ENCODE data around the gene KIF5B. TPM values are rescaled to one million over a fixed set of nuclear protein-coding genes. Genes with fewer than 3 reads are reported as not detected.
"Not testable (repeated sequence)": the region's sequence is repeated elsewhere in the genome, so short reads cannot be mapped to it uniquely, and the experiment has no call there.

The KIF5B gene
- total RNA-seq, 2 experiments from 2014 or later = 88.6 to 89.4 TPM

DNA sequence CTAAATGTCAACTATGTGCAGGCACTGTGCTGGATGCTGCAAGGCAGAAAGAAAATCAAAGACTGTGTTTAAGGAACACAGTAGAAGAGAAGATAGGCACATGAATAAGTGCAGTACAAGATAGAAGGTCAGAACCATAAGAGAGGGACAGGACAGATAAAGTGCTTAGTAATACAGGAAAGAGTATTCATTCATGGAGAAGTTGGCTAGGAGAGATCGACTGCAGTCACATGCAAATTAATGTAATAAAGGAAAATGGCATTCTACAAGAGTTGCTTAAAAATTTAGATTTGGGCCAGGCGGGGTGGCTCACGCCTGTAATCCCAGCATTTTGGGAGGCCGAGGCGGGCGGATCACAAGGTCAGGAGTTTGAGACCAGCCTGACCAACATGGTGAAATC, 24.8 kb downstream of the KIF5B start:
- ChIA-PET POLR2A (no interaction called here), CTCF (no interaction called here)

DNA sequence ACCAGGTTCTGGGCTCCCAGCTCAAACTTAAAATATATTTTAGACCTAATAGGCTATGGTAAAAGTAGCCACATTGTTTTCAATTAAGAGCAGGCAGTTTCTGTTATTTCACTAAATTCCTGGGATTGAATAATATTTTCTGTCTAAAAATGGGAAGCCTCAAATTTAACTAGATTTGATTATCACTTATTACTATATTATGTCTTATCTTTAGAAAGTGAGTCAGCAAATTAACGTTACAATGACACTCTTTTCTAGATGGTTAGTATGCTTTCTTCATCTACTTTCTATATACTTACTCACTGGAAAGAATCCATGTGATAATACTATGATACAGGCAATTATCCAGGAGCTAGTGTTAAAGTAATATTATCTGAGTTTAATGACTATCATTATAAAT, 27.5 kb downstream of the KIF5B start:
- CTCF ChIA-PET = no interaction called here
- POLR2A ChIA-PET = no interaction called here

DNA sequence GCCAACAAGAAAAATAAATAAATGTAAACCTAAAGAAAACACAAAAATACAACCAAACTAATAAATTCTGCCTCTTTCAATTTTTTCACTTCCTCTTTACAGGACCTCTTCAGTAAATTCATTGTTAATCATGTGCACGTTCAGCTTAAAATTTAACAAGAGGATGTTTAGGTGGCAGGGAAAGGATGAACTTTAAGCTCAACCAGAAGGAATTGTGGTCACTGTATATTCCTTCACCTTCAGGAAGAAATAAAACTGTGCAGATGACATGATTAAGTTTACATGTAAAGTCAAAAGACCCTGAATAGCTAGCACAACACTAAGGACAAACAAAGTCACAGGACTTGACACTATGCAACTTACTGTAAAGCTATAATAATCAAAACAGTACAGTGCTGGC, 33.0 kb downstream of the KIF5B start:
- ChIA-PET CTCF (no interaction called here), POLR2A (no interaction called here)

DNA sequence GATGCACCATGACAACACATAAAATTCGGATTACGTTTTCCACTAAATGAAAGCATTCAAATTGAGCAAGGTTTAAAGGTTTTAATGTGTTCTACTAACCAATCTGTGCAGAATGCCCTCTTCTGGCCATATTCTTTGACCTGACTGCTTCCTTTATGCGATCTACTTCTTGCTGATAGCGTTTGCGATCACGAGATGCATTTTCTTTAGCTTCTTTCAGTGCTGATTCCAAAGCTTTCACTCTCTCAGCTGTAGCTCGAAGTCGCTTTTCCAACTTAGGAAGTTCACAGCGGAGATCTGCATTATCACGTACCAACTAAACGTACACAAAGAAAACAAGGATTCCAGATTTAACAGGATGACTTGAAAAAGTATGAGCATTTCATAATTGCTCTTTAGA, 39.2 kb downstream of the KIF5B start:
- ChIA-PET POLR2A (no interaction called here), CTCF (no interaction called here)

DNA sequence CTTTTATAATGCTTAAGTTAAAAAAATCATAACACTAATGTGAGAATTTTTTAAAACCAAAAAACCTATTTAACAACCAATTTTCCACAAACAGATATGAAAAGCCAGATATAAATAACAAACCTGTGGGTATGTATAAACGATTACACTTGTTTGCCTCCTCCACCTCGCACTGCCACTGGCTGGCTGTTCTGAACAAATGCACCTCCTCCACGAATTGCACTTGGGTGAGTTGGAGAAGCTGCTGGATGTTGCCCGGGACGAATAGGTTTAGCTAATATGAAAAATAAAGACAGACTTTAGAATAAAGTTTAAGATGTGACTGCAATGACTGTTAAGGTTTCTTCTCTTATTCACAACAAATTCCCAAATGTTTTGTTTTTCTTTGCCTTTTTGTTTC, 40.8 kb downstream of the KIF5B start:
- ChIA-PET CTCF (no interaction called here), POLR2A (no interaction called here)

DNA sequence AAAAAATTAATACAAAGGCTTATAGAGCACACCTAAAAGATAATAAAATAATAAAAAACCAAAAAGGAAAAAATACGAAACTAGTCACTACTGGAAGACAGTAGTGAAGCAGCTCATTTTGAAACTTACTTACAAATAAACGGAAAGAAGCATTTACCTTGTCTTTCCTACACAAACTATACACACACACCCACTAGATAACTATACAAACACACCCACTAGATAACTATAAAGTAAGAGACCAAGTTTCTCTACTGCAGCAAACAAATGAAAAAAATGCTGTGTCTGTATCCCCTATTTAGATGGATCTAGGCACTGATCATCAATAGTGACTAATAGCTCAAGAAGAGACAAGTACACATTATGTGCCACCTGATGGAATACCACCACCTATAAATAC, 49.2 kb downstream of the KIF5B start:
- ChIA-PET CTCF (interaction anchor here (0.7 kb wide), 1 partner anchor 326 kb away, joined by 3 read pairs; no protein-coding TSS in a partner anchor), POLR2A (no interaction called here)

DNA sequence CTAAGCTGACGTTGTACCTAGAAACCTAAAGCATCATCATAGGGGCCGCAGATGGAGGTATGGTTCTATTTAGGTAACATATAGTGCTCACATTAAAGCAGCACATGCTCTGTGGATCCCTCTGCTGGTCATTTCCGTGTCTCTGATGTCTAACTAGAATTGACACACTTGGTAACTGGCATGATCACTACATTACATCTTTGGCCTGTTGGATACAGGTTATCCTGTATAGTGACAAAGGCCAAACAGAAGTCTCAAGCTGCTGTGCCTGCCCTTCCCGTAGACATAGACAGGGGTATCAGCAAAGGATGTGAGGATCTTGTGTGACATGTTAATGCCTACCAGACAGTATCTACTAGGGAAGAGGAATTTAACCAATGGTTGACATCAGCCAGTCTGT, 51.2 kb downstream of the KIF5B start:
- CTCF ChIA-PET = interaction anchor here (0.6 to 1.6 kb wide), 4 partner anchors 11 to 144 kb away, joined by 3 to 5 read pairs (median 4); no protein-coding TSS in a partner anchor
- POLR2A ChIA-PET = no interaction called here

DNA sequence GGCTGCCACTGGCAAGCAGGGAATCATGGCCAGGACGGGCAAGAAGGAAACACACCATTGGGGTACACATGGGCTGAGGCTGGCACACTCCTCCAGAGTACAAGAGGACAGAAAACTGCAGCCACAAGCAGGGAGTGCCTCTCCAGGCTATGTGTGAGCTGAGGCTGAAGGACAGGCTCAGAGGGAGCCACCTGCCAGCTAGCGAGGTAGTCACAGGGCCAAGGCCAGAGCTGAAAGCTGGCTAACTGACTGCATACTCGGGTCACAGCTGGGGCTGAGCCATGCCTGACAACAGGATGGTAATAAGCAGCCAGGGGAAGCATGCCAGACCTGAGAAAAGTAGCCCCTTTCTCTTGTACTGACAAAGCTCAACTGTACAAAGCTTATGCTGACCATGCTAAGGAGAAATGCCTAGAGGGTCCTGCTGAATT, 52.0 kb downstream of the KIF5B start:
- ChIA-PET CTCF (interaction anchor here (0.6 to 1.6 kb wide), 4 partner anchors 14 to 139 kb away, joined by 3 to 5 read pairs (median 4); no protein-coding TSS in a partner anchor), POLR2A (no interaction called here)

DNA sequence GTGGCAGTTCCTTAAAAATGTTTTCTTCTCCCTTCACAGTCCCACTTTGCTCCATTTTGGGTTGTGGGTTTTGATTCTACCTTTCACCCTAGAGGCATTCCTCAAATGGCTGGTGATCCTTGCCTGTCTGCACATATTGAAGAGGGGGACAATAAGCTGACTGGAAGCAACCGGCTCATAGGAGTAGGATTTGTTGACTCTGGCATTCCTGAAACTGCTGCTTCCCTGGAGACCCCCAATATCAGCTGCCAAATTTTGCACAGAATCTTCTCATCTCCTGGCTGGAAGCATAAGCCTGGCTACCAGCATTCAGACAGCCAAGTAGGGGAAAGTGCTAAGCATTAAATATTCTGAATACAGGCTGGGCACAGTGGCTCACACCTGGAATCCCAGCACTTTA, 53.7 kb downstream of the KIF5B start:
- ChIA-PET CTCF (no interaction called here), POLR2A (interaction anchor here (0.5 kb wide), 1 partner anchor 53 kb away, joined by 3 read pairs; no protein-coding TSS in a partner anchor)

DNA sequence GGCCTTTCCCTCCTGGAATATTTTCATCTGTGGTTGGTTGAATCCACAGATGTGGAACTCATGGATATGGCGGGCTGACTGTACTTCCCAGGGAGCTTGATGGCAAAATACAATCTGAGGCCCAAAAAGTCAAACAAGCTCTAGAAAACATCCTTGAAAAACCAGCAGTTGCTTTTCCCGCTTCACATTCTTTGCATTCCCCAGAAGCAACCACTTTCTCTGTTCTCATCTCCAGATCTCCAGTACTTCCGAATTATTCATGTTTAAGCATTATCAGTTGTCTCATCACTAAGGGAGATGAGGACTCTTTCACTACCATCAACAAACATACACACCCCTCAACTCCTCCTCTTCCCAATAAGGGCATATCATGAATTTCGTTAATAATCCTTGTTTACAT, 55.3 kb downstream of the KIF5B start:
- ChIA-PET CTCF (no interaction called here), POLR2A (no interaction called here)

DNA sequence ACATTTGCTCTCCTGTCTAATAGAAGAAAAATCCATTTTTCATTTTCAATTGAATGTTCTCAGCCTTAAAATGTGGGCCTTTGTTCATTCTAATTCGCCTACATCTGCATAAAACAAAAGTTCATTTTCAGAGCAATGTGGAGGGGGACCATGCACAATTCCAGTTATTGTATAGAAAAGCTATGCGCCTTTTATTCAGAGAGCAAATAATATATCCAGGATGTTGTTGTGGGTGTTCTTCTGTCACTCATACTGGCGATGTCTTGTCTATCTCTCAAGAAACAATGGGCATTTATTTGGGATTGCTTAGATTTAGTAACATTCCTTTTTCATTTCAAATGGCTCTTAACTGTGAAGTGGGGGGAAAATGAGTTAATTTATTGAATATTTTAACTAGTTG, 56.4 kb downstream of the KIF5B start:
- CTCF ChIA-PET = interaction anchor here (1.1 kb wide), 1 partner anchor 69 kb away, joined by 3 read pairs; no protein-coding TSS in a partner anchor
- POLR2A ChIA-PET = no interaction called here

DNA sequence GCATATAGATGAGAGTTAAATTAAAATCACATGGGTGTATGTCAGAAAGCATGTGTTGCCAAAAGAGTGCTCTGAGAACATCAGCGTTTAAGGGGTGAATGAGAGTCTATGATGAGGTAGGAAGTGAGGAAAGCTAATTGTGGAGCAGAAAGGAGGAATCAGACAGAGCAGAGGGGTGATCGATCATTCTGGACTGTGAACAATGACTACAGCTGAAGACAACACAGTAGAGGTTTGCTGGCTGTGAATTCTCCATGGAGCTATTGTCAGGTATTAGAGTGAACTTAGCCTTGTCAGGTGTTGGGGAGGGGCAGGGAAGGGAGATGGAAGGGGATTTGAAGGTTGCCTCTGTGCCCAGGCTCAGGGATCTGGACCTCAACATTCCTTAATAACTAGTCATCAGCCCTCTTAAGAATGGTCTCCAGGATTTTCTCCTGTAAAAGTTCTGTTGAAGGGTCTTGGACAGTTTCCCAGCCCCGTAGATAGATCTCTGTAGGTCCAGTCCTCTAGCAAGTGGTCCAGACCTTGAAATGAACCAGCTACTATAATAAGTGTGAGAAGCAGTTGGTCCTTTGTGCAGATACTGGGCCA, 57.1 kb downstream of the KIF5B start:
- ChIA-PET POLR2A (no interaction called here), CTCF (interaction anchor here (1.1 kb wide), 1 partner anchor 68 kb away, joined by 3 read pairs; no protein-coding TSS in a partner anchor)

DNA sequence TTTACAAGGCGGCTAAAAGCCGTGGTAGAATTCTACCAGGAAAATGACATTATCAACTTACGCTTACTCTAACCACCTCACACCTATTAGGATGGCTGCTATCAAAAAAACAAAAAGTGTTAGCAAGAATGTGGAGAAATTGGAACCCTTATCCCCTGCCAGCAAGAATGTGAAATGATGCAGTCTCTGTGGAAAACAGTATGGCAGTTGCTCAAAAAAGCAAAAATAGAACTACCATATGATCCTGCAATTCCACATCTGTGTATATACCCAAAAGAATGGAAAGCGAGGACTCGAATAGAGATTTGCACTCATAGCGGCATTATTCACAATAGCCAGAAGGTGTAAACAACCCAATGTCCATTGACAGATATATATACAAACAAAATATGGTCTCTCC, 61.3 kb downstream of the KIF5B start:
- POLR2A ChIA-PET = no interaction called here
- CTCF ChIA-PET = no interaction called here

DNA sequence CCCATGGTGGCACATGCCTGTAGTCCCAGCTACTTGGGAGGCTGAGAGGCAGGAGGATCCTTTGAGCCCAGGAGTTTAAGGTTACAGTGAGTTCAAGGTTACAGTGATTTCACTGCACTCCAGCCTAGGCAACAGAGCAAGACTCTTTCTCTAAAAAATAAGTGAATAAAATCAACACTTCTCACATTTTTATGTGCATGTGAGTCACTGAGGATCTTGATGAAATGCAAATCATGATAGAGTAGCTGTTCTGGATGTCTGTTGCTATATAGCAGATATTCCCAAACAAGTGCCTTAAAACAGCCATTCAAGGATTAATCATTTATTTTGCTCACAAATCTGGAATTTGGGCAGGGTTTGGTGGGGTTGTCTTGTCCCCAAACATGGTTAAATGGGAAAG, 65.3 kb downstream of the KIF5B start:
- ChIA-PET CTCF (interaction anchor here (1.0 kb wide), 1 partner anchor 13 kb away, joined by 5 read pairs; no protein-coding TSS in a partner anchor), POLR2A (no interaction called here)

DNA sequence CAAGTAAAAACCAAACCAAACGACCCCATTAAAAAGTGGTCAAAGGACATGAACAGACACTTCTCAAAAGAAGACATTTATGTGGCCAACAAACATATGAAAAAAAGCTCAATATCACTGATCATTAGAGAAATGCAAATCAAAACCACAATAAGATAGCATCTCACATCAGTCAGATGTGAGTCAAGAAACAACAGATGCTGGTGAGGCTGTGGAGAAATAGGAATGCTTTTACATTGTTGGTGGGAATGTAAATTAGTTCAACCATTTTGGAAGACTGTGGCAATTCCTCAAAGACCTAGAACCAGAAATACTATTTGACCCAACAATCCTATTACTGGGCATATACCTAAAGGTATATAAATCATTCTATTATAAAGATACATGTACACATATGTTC, 68.4 kb downstream of the KIF5B start:
- POLR2A ChIA-PET, CTCF ChIA-PET: not testable (repeated sequence)

DNA sequence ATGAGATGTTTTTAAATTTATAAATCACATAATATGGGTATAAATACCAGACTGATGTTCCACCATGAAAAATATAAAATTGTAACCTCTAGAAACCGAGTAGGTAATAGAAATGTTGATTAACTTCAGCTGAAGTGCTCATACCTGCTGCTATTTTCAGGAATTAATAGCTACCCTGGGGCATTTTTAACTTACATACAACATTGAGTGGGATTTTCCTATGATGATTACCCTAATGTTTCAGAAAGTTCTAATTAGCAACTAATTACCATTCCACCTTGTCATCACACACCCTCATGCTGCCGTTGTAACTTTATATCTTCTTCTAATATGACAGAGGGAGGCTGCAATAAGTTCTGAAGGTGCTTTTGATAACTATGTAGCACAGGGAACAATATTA, 74.1 kb downstream of the KIF5B start:
- POLR2A ChIA-PET = interaction anchor here (0.7 kb wide), 1 partner anchor 70 kb away, joined by 4 read pairs; no protein-coding TSS in a partner anchor
- CTCF ChIA-PET = interaction anchor here (0.8 kb wide), 1 partner anchor 117 kb away, joined by 3 read pairs; no protein-coding TSS in a partner anchor

DNA sequence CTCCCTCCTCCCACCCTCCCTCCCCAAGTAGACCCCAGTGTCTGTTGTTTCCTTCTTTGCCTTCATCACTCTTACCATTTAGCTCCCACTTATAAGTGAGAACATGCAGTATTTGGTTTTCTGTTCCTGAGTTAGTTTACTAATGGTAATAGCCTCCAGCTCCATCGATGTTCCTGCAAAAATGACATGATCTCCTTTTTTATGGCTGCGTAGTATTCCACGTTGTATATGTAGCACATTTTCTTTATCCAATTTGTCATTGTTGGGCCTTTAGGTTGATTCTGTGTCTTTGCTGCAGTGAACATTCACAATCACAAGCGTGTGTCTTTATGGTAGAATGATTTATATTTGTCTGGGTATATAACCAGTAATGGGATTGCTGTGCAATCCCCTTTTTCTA, 75.8 kb downstream of the KIF5B start:
- POLR2A ChIA-PET = no interaction called here
- CTCF ChIA-PET = no interaction called here

DNA sequence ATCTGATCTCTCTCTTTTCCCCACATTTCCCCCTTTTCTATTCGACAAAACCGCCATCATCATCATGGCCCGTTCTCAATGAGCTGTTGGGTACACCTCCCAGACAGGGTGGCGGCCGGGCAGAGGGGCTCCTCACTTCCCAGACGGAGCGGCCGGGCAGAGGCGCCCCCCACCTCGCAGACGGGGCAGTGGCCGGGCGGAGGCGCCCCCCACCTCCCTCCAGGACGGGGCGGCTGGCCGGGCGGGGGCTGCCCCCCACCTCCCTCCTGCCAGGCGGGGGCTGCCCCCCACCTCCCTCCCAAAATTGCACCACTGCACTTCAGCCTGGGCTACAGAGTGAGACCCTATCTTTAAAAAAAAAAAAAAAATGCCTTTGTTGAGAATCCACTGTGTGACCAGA, 77.2 kb downstream of the KIF5B start:
- CTCF ChIA-PET, POLR2A ChIA-PET: not testable (repeated sequence)

DNA sequence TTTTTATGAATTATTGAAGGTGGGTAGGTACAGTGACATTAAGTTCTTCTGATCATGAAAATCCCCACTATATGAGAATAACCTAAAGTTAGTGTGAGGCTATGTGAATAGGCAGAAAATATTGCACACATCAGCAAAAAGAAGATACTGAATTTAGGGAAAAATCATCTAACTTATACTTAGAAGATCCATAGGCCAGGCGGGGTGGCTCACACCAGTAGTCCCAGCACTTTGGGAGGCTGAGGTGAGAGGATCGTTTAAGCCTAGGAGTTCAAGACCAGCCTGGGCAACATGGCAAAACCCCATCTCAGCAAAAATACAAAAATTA, 78.1 kb downstream of the KIF5B start:
- POLR2A ChIA-PET = no interaction called here

DNA sequence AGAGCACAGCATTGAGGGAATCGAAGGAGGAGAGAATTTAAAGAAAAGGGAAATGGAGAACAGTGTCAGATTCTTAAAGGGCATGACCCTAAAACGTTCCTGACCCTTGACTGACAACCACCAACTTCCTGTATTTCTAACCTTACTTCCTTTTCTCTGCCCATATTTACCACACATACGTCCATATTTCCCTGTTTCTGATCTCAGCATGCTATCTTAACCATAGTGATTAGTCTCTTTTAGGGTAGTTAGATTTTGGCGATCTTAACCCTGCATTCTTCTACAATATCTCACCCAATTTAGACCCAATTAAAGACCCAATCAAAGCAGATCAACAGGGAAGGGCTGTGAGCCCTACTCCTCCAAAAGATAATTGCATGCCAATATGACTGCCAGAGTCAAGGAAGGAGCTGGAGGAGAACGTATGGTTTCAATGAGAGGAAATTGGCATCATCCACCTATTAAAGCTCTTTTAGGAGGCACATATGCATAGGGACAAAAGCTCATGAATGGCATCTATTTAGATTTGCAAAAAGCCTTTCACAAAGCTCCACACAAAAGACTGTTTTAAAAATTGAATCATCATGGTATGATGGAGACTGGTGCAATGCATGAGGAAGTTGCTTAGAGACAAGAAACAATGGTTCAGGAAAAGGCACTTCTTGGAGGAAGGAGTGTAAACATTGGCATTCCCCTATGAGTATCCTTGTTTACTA, 78.6 kb downstream of the KIF5B start:
- CTCF ChIA-PET = no interaction called here
- POLR2A ChIA-PET = no interaction called here

More for the DNA sequence above, 78.1 kb downstream of the KIF5B start:
- CTCF ChIA-PET = no interaction called here

DNA sequence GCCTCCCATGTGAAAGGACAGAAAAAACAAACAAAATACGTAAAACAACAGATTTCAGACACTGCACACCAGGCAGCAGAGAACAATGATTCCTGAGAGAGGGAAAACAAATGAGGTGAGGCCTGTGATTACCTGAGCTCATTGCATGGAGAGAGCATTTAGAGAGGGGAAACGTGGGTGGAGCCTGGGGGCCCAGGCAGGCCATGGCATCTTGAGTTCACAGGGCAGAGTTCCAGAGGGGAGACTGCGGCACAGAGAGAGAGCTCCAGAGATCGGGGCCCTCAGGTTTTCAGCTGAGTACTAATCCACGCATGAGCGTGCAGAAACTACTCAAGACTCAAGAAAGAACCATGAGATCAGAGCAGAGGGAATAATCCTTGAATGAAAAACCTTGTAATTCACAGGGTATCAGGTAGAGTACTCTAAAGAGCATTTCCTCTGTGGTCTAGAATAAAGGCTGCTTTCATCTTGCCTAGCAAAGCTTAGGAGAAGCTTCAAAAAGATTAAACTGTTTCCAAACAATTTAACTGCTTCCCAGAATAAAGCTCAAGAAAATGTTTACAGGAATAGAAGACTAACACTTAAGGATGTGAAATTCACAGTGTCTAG, 81.0 kb downstream of the KIF5B start:
- POLR2A ChIA-PET = no interaction called here
- CTCF ChIA-PET = no interaction called here
